ENCODE measurements around the gene ZFYVE27. TPM values are rescaled to one million over a fixed set of nuclear protein-coding genes. Genes with fewer than 3 reads are reported as not detected.

The ZFYVE27 gene
- total and polyA plus RNA-seq, 2 donors (not counting 3 experiments of a cell fraction or from before 2014, with no cell fraction given), result 16.3 to 24.2 TPM

- Histone ChIP-seq H3K4me2 (ENCODE audit: insufficient read depth, low read length) (no peak overlapping the region), H3K27ac (ENCODE audit: insufficient read depth, low read depth, low read length) (no peak overlapping the region), H3K9me1 (replicated peaks; ENCODE audit: control insufficient read depth, extremely low read depth, insufficient read depth, low read length) (no peaks in the 10 kb centered on the region), H4K20me1 (replicated peaks; ENCODE audit: control insufficient read depth, extremely low read depth, insufficient read depth, low read length) (no peaks in the 10 kb centered on the region), H3K4me3 (replicated peaks in 1 of 3; ENCODE audit: insufficient read depth in 1 of 3, low read depth in 1 of 3, low read length in 3 of 3) (no peak overlapping the region), H3K79me2 (ENCODE audit: control insufficient read depth, insufficient read depth, low read length) (no peaks in the 10 kb centered on the region), H3K9me3 (replicated peaks; ENCODE audit: control insufficient read depth, insufficient read depth, low read length) (no peaks in the 10 kb centered on the region), H2AFZ (ENCODE audit: low read depth, low read length) (no peak overlapping the region), H3K4me1 (ENCODE audit: control insufficient read depth, extremely low read depth, insufficient read depth, low read length) (no peaks in the 10 kb centered on the region), H3K36me3 (ENCODE audit: control insufficient read depth in 2 of 2, extremely low read depth in 1 of 2, insufficient read depth in 2 of 2, low read length in 2 of 2) (no peaks in the 10 kb centered on the region), H3K9ac (replicated peaks; ENCODE audit: extremely low read depth, insufficient read depth, low read length) (no peak overlapping the region), H3K27me3 (ENCODE audit: control insufficient read depth in 2 of 2, insufficient read depth in 2 of 2, low read length in 2 of 2) (peaks cover 0 to 1% of the 10 kb centered on the region in 2 experiments)
- no TSS peak for BruUV-seq (replicated peaks)
- DNase-seq (ENCODE audit: low read depth, low spot score) (no peak), FAIRE-seq (no peak)
- CTCF ChIA-PET, result interaction anchor here (0.7 to 1.5 kb wide), 4 partner anchors 73 to 1481 kb away, joined by 3 to 4 read pairs (median 4); no protein-coding TSS in a partner anchor
- intact Hi-C loops (cut with micrococcal nuclease), result no loop called here
- TF ChIP-seq JUN (IDR thresholded peaks at IDR 0.05; ENCODE audit: borderline replicate concordance, insufficient read depth, insufficient read length, low read depth) (no peak), CTCF (IDR thresholded peaks at IDR 0.05; ENCODE audit: extremely low read depth in 1 of 2, insufficient read depth in 1 of 2, low read depth in 1 of 2, low read length in 2 of 2) (no peak), POLR2A (IDR thresholded peaks at IDR 0.05; ENCODE audit: low read depth, low read length) (no peak), POLR2AphosphoS5 (IDR thresholded peaks at IDR 0.05; ENCODE audit: insufficient read depth, low read depth, low read length) (no peak), MYC (IDR thresholded peaks at IDR 0.05; ENCODE audit: low read depth, low read length) (no peak), EZH2 (IDR thresholded peaks at IDR 0.05; ENCODE audit: borderline replicate concordance, low read depth, low read length, severe bottlenecking) (no peak), GATA2 (IDR thresholded peaks at IDR 0.05; ENCODE audit: insufficient read depth, insufficient read length, low read depth, low read length) (no peak), MAX (IDR thresholded peaks at IDR 0.05; ENCODE audit: insufficient read depth, insufficient read length) (no peak), FOS (IDR thresholded peaks at IDR 0.05; ENCODE audit: borderline replicate concordance, insufficient read depth, low read length) (no peak)
- POLR2A ChIA-PET, result no interaction called here
- dilution Hi-C loops (cut with MboI; ENCODE audit: extremely low pct_ligation_motif_present, low sequenced_read_pairs), result no loop called here
Measured at GRCh38 chr10:97795886-97796285, 59.0 kb downstream of the ZFYVE27 start.
